H9 (cell line): ENCODE data around the gene MRPL39. TPM values are rescaled to one million over a fixed set of nuclear protein-coding genes. Genes with fewer than 3 reads are reported as not detected.

Source experiments
- DNase-seq: peaks from one replicate; pipeline ENCODE4 v3.0.0-alpha.2; 2017
- H2AFZ ChIP-seq: one replicate; pipeline ENCODE4 v1.6.1; 2013; ENCODE audit warnings: mild to moderate bottlenecking, low read length, control low read depth, moderate library complexity
- H2AK5ac ChIP-seq: 2 replicates; pipeline ENCODE4 v1.6.1; 2013; ENCODE audit warnings: low read length, control low read depth, mixed read lengths; ENCODE audit not compliant: insufficient read length
- H2BK120ac ChIP-seq: one replicate; pipeline ENCODE4 v1.6.1; 2013; ENCODE audit warnings: low read depth, mild to moderate bottlenecking, low read length, control low read depth, inconsistent platforms; ENCODE audit not compliant: poor library complexity, severe bottlenecking
- H2BK12ac ChIP-seq: 2 replicates; pipeline ENCODE4 v1.6.1; 2013; ENCODE audit warnings: low read length, control low read depth, mixed read lengths, low read depth; ENCODE audit not compliant: insufficient read length
- H2BK15ac ChIP-seq: 2 replicates; pipeline ENCODE4 v1.6.1; 2013; ENCODE audit warnings: low read depth, low read length, control low read depth
- H2BK20ac ChIP-seq: one replicate; pipeline ENCODE4 v1.6.1; 2013; ENCODE audit warnings: low read depth, mild to moderate bottlenecking, low read length, control low read depth, inconsistent platforms; ENCODE audit not compliant: poor library complexity, severe bottlenecking
- H2BK5ac ChIP-seq: 2 replicates; pipeline ENCODE4 v1.6.1; 2013; ENCODE audit warnings: low read length, control low read depth, mixed read lengths; ENCODE audit not compliant: insufficient read length
- H3K14ac ChIP-seq: 2 replicates; pipeline ENCODE4 v1.6.1; 2013; ENCODE audit warnings: low read length, control low read depth; ENCODE audit not compliant: insufficient read depth
- H3K18ac ChIP-seq: 2 replicates; pipeline ENCODE4 v1.6.1; 2013; ENCODE audit warnings: low read depth, mild to moderate bottlenecking, mixed read lengths, low read length, control low read depth; ENCODE audit not compliant: insufficient read length
- H3K23ac ChIP-seq: 2 replicates; pipeline ENCODE4 v1.6.1; 2013; ENCODE audit warnings: low read length, control low read depth, mixed read lengths, low read depth; ENCODE audit not compliant: insufficient read length
- H3K23me2 ChIP-seq: 2 replicates; pipeline ENCODE4 v1.6.1; 2013; ENCODE audit warnings: low read depth, mild to moderate bottlenecking, mixed read lengths, low read length, control low read depth; ENCODE audit not compliant: insufficient read length, poor library complexity, severe bottlenecking
- H3K27ac ChIP-seq: 2 replicates; pipeline ENCODE4 v1.5.1; 2013; ENCODE audit warnings: low read length, control low read depth, mixed read lengths, low read depth; ENCODE audit not compliant: insufficient read length
- H3K27me3 ChIP-seq: 2 replicates; pipeline ENCODE4 v1.6.1; 2013; ENCODE audit warnings: low read length, control low read depth, inconsistent platforms; ENCODE audit not compliant: insufficient read depth
- H3K4ac ChIP-seq: 2 replicates; pipeline ENCODE4 v1.6.1; 2013; ENCODE audit warnings: low read depth, mild to moderate bottlenecking, control low read depth, inconsistent platforms, low read length, moderate library complexity
- H3K4me1 ChIP-seq: 2 replicates; pipeline ENCODE4 v1.6.1; 2013; ENCODE audit warnings: low read length, control low read depth, inconsistent platforms; ENCODE audit not compliant: insufficient read depth
- H3K4me2 ChIP-seq: 2 replicates; pipeline ENCODE4 v1.6.1; 2013; ENCODE audit warnings: low read length, control low read depth, mixed read lengths; ENCODE audit not compliant: insufficient read length, insufficient read depth
- H3K56ac ChIP-seq: 2 replicates; pipeline ENCODE4 v1.6.1; 2013; ENCODE audit warnings: low read depth, mild to moderate bottlenecking, mixed read lengths, low read length, control low read depth; ENCODE audit not compliant: insufficient read length
- H3K79me1 ChIP-seq: 2 replicates; pipeline ENCODE4 v1.6.1; 2013; ENCODE audit warnings: low read depth, mild to moderate bottlenecking, moderate library complexity, low read length, control low read depth, inconsistent platforms; ENCODE audit not compliant: insufficient read depth, poor library complexity, severe bottlenecking
- H3K79me2 ChIP-seq: 2 replicates; pipeline ENCODE4 v1.6.1; 2013; ENCODE audit warnings: low read length, control low read depth, inconsistent platforms; ENCODE audit not compliant: insufficient read depth
- H3K9ac ChIP-seq: 2 replicates; pipeline ENCODE4 v1.6.1; 2013; ENCODE audit warnings: low read length, control low read depth, mixed read lengths; ENCODE audit not compliant: insufficient read length; ENCODE audit errors: extremely low read depth
- H3K9me3 ChIP-seq: one replicate; pipeline ENCODE4 v1.6.1; 2013; ENCODE audit warnings: low read depth, low read length, inconsistent platforms; ENCODE audit not compliant: control insufficient read depth
- H3T11ph ChIP-seq: one replicate; pipeline ENCODE4 v1.6.1; 2013; ENCODE audit warnings: mild to moderate bottlenecking, low read length, control low read depth, inconsistent platforms
- H4K20me1 ChIP-seq: one replicate; pipeline ENCODE4 v1.6.1; 2013; ENCODE audit not compliant: control insufficient read depth, insufficient read length, insufficient read depth
- H4K5ac ChIP-seq: 2 replicates; pipeline ENCODE4 v1.6.1; 2013; ENCODE audit warnings: low read depth, mild to moderate bottlenecking, mixed read lengths, low read length, control low read depth; ENCODE audit not compliant: insufficient read length
- H4K8ac ChIP-seq: replicated peaks from 2 replicates; pipeline ENCODE4 v1.6.1; 2013; ENCODE audit warnings: low read length, control low read depth, mixed read lengths, low read depth; ENCODE audit not compliant: insufficient read length
- H4K91ac ChIP-seq: 2 replicates; pipeline ENCODE4 v1.6.1; 2013; ENCODE audit warnings: low read depth, mild to moderate bottlenecking, moderate library complexity, mixed read lengths, low read length, control low read depth; ENCODE audit not compliant: insufficient read length
- H3K27ac Mint-ChIP-seq, 3 experiments: 2 replicates in 2 of 3; 3 replicates in 1 of 3; pipeline ENCODE4 v1.8.0; 2020 to 2021; ENCODE audit warnings: mixed read lengths in 3 of 3, mild to moderate bottlenecking in 1 of 3, moderate library complexity in 1 of 3
- H3K27me3 Mint-ChIP-seq: 2 replicates; pipeline ENCODE4 v1.8.0; 2021; ENCODE audit warnings: low read depth, mild to moderate bottlenecking, moderate library complexity, mixed read lengths
- H3K36me3 Mint-ChIP-seq, 3 experiments: 2 replicates in 2 of 3; 3 replicates in 1 of 3; pipeline ENCODE4 v1.8.0; 2020 to 2021; ENCODE audit warnings: low read depth in 3 of 3, mixed read lengths in 3 of 3; ENCODE audit not compliant: insufficient read depth in 1 of 3
- H3K4me1 Mint-ChIP-seq, 2 experiments: 2 replicates each; pipeline ENCODE4 v1.8.0; 2020; ENCODE audit warnings: mixed read lengths in 2 of 2
- H3K4me3 Mint-ChIP-seq, 2 experiments: 2 replicates in 1 of 2; 3 replicates in 1 of 2; pipeline ENCODE4 v1.8.0; 2020 to 2021; ENCODE audit warnings: mild to moderate bottlenecking in 2 of 2, mixed read lengths in 2 of 2, moderate library complexity in 1 of 2
- H3K9me3 Mint-ChIP-seq, 2 experiments: 2 replicates in 1 of 2; 3 replicates in 1 of 2; pipeline ENCODE4 v1.8.0; 2020; ENCODE audit warnings: mild to moderate bottlenecking in 2 of 2, mixed read lengths in 2 of 2, moderate library complexity in 1 of 2
- CTCF ChIP-seq: fragments of 200-600 bp; sonication (generic); conservative IDR thresholded peaks from 3 replicates; pipeline ENCODE4 v1.8.0; 2021; ENCODE audit warnings: antibody characterized with exemption, mild to moderate bottlenecking
- WGBS: extraction: QIAGEN DNeasy Blood & Tissue Kit; methylation state at CpG from one replicate; pipeline ENCODE4 v1.1.7; 2013; ENCODE audit warnings: missing lambda C conversion rate, low lambda C conversion rate, mixed read lengths; ENCODE audit not compliant: insufficient read length; ENCODE audit errors: extremely low coverage; 5-methylcytosine and 5-hydroxymethylcytosine counted together
- total RNA-seq: library from RNA; stranded (reverse); gene quantifications from 2 replicates; pipeline ENCODE4 v1.2.1, GENCODE V29; 2021

Gene MRPL39
- total RNA-seq, 1 experiment from 2014 or later: 58.8 TPM

GRCh38 chr21:25561668-25562641, 45.3 kb downstream of the MRPL39 start:
- no peaks in the 10 kb centered on the region; a peak in 1 of 7 replicates for H3K36me3 Mint-ChIP-seq

More at GRCh38 chr21:25561668-25562641, 45.3 kb downstream of the MRPL39 start:
- TF ChIP-seq CTCF: peak; percentile 43; the same call in 2 of the 3 replicates
- Histone ChIP-seq H2BK12ac (no peak overlapping the region), H3K9ac (peak overlapping the region; percentile 34), H3K4me2 (peak overlapping the region; percentile 83), H3T11ph (no peak overlapping the region), H3K4me1 (no peaks in the 10 kb centered on the region), H3K9me3 (no peaks in the 10 kb centered on the region), H3K27me3 (peaks cover 6% of the 10 kb centered on the region; the same call in 1 of the 2 replicates), H4K5ac (no peak overlapping the region), H3K18ac (peak overlapping the region; percentile 3), H2BK120ac (no peak overlapping the region), H3K79me2 (no peaks in the 10 kb centered on the region), H2AK5ac (no peak overlapping the region), H3K4ac (no peak overlapping the region), H3K14ac (peak overlapping the region; percentile 75), H3K27ac (no peak overlapping the region), H3K79me1 (no peaks in the 10 kb centered on the region), H3K23ac (no peak overlapping the region), H3K56ac (no peak overlapping the region), H2BK5ac (no peak overlapping the region), H2BK20ac (no peak overlapping the region), H4K91ac (no peak overlapping the region), H2BK15ac (no peak overlapping the region), H2AFZ (peak overlapping the region; percentile 58), H3K23me2 (peaks cover 9% of the 10 kb centered on the region), H4K20me1 (no peaks in the 10 kb centered on the region), H4K8ac (no peak overlapping the region)
- no CpG with 5 or more reads among the region's 74 CpGs for WGBS
- Mint-ChIP-seq H3K4me3 (peak overlapping the region; percentile 74 to 83), H3K27me3 (peaks cover 49% of the 10 kb centered on the region), H3K27ac (peak overlapping the region in 2 of 3 experiments; percentile 82 to 94; a peak in 2 of 7 replicates), H3K9me3 (no peaks in the 10 kb centered on the region), H3K4me1 (peaks cover 7 to 10% of the 10 kb centered on the region in 2 experiments; a peak in 2 of 4 replicates)
- peak; percentile 66 for DNase-seq
